Right renal pelvis (tissue), 4 donors: ENCODE measurements around the gene TBCK. TPM values are rescaled to one million over a fixed set of nuclear protein-coding genes. Genes with fewer than 3 reads are reported as not detected.
"Not testable (repeated sequence)": the region's sequence is repeated elsewhere in the genome, so short reads cannot be mapped to it uniquely, and the experiment has no call there.

ENCODE experiments used
- DNase-seq, 4 donors: peaks; one replicate each; pipeline ENCODE4 v3.0.0-alpha.2; 2013; ENCODE audit warnings: low read depth in 4 of 4, low spot score in 3 of 4, missing footprints in 1 of 4
- polyA plus RNA-seq, 4 donors: library from polyadenylated mRNA; unstranded; fragments of 120-200 nt; gene quantifications; one replicate each; pipeline ENCODE4 v1.2.1, GENCODE V29; 2013; ENCODE audit not compliant: insufficient read length in 4 of 4

Gene TBCK
- polyA plus RNA-seq, 4 donors: 54.1 to 68.1 (median 61.4) TPM

- no peak for DNase-seq
These were observed 75.3 kb downstream of the TBCK start for GRCh38 chr4:106240699-106241098.

DNA sequence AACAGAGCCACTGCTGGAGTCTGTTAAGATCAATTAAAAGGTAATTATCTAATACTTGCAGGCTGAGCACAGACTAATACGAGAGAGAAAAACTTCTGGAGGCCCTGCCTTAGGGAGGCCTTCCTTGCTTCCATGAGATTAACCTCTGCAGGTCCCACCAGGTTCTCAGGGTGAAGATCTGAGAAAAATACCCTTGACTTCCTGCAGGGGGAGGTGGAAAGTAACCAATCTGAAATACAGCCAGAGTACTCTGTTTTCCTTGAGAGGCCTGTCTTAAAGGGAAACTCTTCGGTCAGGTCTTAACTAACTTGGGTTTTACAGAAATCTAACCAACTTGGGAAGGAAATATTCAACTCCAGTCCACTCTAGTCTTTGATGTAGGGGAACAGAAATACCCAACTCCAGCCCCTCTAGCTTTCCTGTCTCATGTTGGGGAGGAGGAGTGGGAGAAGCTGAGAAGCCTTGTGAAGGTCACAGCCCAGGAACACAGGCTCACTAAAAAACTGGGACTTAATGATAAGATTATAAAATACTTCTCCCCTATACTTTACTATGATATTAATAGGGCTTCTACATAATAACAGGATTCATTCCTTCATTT, 77.1 kb downstream of the TBCK start:
- peak in 2 of 4 donors; percentile 7 to 12 for DNase-seq

- DNase-seq: no peak
These were observed 84.1 kb downstream of the TBCK start for GRCh38 chr4:106231931-106232330.

- no peak for DNase-seq
These were observed 93.5 kb downstream of the TBCK start for GRCh38 chr4:106222548-106222947.

GRCh38 chr4:106213291-106213690, 102.7 kb downstream of the TBCK start:
- DNase-seq: not testable (repeated sequence)

DNA sequence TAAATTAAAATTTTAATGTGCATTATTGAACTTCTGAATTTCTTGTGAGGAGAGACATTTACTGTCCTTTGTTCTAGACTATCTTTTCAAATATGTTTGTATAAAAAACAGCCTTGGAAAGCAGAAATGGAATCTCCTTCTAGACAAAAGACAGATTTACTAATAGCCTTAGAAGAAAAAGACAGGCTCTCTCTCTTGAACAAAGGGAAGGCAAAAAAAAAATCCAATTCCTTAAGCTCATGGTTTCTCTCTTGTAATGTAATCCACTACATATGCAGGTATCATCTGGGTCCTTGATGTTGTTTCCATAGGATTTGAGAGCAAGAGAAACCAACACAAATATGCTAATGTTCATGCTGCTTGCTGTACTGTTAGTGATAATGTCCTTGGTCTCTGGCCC, 106.0 kb downstream of the TBCK start:
- no peak for DNase-seq

DNA sequence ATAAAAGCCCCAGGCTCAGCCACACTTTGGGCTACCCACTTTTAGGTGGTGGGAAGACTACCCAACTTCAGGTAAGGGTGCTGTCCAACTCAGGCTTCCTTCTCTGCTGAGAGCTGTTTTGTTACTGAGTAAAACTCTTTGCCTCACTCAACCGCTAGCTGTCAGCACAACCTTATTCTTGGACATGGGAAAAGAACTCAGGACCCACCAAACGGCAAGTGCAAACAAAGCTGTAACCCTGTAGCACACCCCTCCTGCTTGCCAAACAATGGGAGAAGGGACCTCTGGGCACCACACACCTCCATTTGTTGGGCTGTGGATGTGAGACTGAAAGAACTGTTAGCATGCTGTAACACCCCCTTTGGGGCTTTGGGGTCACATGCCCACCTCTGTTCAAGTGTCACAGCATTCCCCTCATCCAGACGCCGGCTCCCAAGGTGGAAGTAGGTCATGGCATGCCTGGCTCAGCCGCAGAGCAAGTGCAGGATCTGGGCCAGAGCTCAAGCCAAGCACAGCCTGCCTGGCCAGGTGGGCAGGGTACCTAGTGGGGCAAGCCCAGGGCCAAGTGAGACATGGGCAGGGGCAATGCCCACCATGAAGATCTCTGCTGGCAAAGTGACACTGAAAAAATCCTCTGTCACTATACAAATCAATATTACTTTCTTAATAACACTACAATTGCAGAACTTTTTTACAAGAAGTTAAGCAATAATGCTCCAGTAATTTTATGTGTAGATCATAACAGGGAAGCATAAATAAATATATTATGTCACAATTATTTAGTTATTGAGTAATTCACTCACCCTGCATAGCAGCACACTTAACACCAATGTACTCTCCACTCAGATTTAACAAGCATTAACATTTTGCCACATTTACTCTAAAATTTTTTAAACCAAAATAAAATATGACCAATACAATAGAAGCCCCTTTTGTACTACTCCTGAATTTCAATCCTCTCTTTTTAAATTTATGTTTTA, 107.2 kb downstream of the TBCK start:
- DNase-seq: no peak

GRCh38 chr4:106201373-106201772, 114.6 kb downstream of the TBCK start:
- DNase-seq: no peak

DNA sequence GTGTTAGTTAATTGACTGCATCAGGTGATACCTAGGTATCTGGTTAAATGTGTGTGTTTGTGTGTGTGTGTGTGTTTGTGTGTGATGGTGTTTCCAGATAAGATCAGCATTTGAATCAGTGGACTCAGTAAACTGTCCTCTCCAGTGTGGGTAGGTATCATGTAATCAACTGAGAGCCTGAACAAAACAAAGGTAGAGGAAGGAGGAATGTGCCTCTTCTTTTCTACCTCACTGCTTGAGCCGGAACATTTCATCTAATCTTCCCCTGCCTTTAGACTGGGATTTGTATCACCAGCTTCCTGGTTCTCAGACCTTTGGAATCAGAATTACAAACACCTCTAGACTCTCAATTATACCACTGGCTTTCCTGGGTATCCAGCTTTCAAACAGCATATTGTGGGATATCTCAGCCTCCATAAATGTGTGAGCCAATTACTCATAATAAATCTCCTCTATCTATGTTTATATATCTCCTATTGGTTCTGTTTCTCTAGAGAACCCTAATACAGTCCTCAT, 120.5 kb downstream of the TBCK start:
- DNase-seq: no peak

GRCh38 chr4:106194801-106195200, 121.2 kb downstream of the TBCK start:
- no peak for DNase-seq

DNA sequence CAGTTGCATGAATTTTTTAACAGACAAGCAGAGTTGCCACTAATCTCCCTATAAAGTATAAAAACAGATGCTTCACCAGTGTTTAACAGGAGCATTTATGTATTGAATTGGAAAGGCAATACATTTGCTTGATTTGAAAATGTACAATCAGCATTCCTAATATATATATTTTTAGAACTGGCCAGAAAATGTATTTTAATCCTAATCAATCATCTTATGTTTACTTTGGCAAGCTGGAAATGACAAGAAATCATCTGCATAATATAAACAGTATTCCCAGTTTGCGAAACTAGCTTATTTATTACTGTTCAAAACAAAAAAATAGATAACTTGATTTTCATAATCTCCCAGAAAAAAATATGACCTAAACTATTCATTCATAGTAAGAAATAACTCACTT, 123.9 kb downstream of the TBCK start:
- no peak for DNase-seq

- DNase-seq: no peak
These were observed 129.8 kb downstream of the TBCK start for GRCh38 chr4:106186201-106186600.

- DNase-seq: no peak
These were observed 132.5 kb downstream of the TBCK start for GRCh38 chr4:106183551-106183950.

DNA sequence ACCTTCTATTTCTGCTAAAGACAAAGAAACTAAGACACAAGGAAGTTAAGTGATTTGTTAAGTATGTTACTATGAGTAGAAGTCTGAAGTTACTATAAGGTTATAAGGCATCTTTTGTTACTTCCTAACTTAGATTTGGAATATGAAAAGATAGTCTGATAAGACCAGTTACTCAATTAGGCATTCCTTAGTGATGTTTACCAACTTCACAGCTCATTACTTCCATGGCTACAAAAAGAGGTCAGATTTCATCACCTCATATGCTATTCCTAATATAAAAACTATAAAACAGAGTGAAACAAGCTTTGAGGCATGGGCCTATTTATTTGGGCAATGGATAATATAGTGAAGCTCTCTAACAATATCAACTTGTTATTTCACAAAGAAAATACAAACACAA, 143.1 kb downstream of the TBCK start:
- DNase-seq: no peak

DNA sequence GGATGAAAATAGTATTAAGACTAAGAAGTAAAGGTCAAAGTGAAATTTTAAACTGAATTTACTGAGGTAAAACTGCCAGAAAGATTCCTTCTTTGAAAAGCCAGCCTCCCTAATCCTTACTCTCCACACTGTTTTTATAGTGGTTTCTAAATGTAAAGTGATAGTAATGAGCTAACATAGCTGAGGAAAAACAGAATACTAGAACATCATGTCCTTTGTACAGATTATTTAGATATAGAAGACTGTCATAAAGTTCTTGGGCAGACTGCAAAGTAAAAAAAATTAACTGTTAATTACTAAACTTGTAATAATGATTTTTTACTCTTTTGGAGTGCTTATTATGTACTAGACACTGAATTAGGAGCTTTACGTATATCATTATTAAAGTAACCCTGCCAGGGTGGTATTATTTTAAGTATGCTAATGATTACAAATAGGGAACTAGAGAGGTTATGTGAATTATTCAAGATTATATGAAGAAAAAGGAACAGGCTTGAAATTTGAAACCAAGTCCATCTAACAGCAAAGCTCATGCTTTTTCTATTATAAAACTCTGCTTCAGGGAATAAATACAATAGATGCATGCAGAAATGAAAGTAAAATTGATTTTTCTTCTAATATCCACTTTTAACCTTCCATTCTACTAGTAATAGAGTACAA, 150.5 kb downstream of the TBCK start:
- DNase-seq: no peak

DNA sequence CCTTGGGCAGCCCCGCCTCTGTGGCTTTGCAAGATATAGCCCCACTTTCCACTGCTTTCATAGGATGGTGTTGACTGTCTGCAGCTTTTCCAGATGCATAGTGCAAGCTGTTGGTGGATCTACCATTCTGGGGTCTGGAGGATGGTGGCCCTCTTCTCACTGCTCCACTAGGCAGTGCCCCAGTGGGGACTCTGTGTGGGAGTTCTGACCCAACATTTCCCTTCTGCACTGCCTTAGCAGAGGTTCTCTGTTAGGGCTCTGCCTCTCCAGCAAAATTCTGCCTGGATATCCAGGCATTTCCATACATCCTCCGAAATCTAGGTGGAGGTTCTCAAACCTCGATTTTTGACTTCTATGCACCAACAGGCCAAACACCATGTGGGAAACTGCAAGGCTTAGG, 153.7 kb downstream of the TBCK start:
- DNase-seq: no peak

- no peak for DNase-seq
These were observed 155.4 kb downstream of the TBCK start for GRCh38 chr4:106160560-106160959.

DNA sequence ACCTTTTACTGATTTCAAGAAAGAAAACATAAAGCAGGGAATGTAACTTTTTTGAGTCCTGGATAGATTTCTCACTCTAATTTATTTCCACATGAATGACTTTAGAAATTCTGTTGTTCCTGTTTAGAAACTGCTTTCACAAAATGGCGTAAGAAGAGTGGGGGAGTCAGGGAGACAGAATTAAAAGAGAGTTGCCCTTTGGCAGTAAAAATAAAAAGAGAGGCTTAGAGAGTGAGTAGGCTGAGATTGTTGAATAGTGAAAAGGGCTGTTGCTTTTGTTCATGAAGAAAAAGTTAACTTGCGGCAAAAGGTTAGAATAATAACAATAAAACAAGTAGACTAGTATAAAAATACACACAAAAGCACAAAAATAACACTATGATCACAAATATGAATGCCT, 166.1 kb downstream of the TBCK start:
- no peak for DNase-seq

GRCh38 chr4:106149026-106149425, 167.0 kb downstream of the TBCK start:
- no peak for DNase-seq

GRCh38 chr4:106142616-106143127, 173.3 kb downstream of the TBCK start:
- no peak for DNase-seq

DNA sequence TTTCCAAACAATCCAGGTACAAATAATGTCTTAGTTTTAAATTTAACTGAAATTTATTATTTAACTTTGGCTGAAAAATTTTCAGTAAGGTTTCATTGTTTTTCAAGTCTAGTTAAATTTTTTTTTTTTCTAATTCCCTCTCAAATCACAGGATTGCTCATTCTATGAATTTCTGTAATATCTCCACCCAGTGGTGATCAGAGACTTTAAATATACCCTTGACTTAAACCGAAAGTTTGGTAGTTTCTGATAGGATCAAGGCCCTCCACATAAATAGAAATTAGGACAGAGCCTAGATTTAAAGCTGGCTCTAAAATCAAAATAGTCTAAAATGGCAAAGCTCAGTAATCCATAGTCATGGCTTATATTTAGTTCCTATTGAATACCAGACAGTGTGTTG, 175.4 kb downstream of the TBCK start:
- no peak for DNase-seq
